SU-DHL-6 (cell line): Measurements from ENCODE around the gene KYAT1.

Experiments
- H2AFZ ChIP-seq: fragments of 200-600 bp; sonication (generic); 2 replicates; pipeline ENCODE4 v1.6.1; 2014; ENCODE audit warnings: low read depth, mild to moderate bottlenecking, moderate library complexity, mixed read lengths, antibody characterized with exemption, low read length; ENCODE audit not compliant: severe bottlenecking
- H3F3A ChIP-seq: fragments of 200-600 bp; shearing (Covaris generic); 2 replicates; pipeline ENCODE4 v1.6.0; 2016; ENCODE audit warnings: antibody characterized with exemption, mild to moderate bottlenecking; ENCODE audit not compliant: insufficient read depth
- H3K27ac ChIP-seq: fragments of 200-600 bp; sonication (generic); 2 replicates; pipeline ENCODE4 v1.5.1; 2016; ENCODE audit warnings: low read depth, mild to moderate bottlenecking, low read length, moderate library complexity, mixed read lengths
- H3K27me3 ChIP-seq: fragments of 200-600 bp; sonication (generic), shearing (Covaris generic); 2 replicates; pipeline ENCODE4 v1.6.0; 2014; ENCODE audit warnings: mild to moderate bottlenecking, low read length
- H3K36me3 ChIP-seq: fragments of 200-600 bp; sonication (generic); 2 replicates; pipeline ENCODE4 v1.6.1; 2014; ENCODE audit warnings: mild to moderate bottlenecking, low read length, mixed read lengths
- H3K4me2 ChIP-seq: fragments of 300-600, 200-600 bp; shearing (Covaris generic), sonication (generic); 2 replicates; pipeline ENCODE4 v1.6.0; 2014; ENCODE audit warnings: low read length, low read depth, mild to moderate bottlenecking; ENCODE audit not compliant: poor library complexity, severe bottlenecking
- H3K4me3 ChIP-seq: fragments of 200-600 bp; sonication (generic); 2 replicates; pipeline ENCODE4 v1.5.1; 2014; ENCODE audit warnings: antibody characterized with exemption, low read length, mild to moderate bottlenecking, mixed read lengths; ENCODE audit not compliant: insufficient read depth, poor library complexity, severe bottlenecking
- H3K79me2 ChIP-seq: fragments of 200-600 bp; sonication (generic); 2 replicates; pipeline ENCODE4 v1.6.1; 2014; ENCODE audit warnings: mild to moderate bottlenecking, low read length, moderate library complexity; ENCODE audit not compliant: insufficient read depth
- H3K9ac ChIP-seq: fragments of 200-600 bp; sonication (generic); 2 replicates; pipeline ENCODE4 v1.7.0; 2014; ENCODE audit warnings: mild to moderate bottlenecking, low read length
- H3K9me2 ChIP-seq: fragments of 200-600 bp; sonication (generic); replicated peaks from 2 replicates; pipeline ENCODE4 v1.6.1; 2014; ENCODE audit warnings: low read length; ENCODE audit not compliant: insufficient read depth
- H3K9me3 ChIP-seq: fragments of 200-600 bp; sonication (generic); 2 replicates; pipeline ENCODE4 v1.6.1; 2014; ENCODE audit warnings: low read length, mixed read lengths; ENCODE audit not compliant: insufficient read depth
- H4K20me1 ChIP-seq: fragments of 200-600 bp; sonication (generic); 2 replicates; pipeline ENCODE4 v1.6.1; 2014; ENCODE audit warnings: low read depth, mild to moderate bottlenecking, antibody characterized with exemption, low read length, moderate library complexity, mixed read lengths
- EZH2phosphoT487 ChIP-seq: fragments of 200-600 bp; sonication (generic), shearing (Covaris generic); conservative IDR thresholded peaks from 2 replicates; pipeline ENCODE4 v1.6.1; 2018; ENCODE audit warnings: mild to moderate bottlenecking, antibody characterized with exemption, low read length, moderate library complexity, mixed read lengths
- TF ChIP-seq, protein P1 (sequence below): fragments of 200-600 bp; sonication (generic); IDR thresholded peaks from one replicate; pipeline ENCODE4 v1.5.1; 2017; ENCODE audit warnings: antibody characterized with exemption, mild to moderate bottlenecking, low read length, moderate library complexity; ENCODE audit not compliant: insufficient read depth, poor library complexity, severe bottlenecking

Gene KYAT1

DNA sequence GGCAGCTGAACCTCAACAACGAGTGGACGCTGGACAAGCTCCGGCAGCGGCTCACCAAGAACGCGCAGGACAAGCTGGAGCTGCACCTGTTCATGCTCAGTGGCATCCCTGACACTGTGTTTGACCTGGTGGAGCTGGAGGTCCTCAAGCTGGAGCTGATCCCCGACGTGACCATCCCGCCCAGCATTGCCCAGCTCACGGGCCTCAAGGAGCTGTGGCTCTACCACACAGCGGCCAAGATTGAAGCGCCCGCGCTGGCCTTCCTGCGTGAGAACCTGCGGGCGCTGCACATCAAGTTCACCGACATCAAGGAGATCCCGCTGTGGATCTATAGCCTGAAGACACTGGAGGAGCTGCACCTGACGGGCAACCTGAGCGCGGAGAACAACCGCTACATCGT is 26.6 kb upstream of the KYAT1 start:
- Histone ChIP-seq H3F3A (no peaks in the 10 kb centered on the region), H3K27ac (no peak overlapping the region)

DNA sequence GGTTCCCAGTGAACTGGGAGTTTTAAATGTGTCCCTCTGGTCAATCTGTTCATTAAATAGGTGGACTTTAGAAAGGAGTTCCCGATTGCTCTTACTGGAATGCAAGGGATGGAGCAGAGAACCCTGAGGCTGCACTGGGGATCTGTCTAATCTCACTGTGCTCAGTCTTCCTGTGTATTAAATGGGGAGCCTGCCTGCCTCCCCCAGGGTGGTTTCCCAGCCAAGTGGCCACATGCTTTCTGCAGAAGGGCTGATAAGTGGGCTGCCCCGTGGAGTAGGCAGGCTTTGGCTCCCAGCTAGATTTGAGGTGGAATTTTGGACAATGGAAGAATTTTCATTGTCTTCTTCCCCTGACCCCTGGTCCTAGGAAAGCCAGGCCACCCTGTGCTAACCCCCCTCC is 25.0 kb upstream of the KYAT1 start:
- Histone ChIP-seq H3K79me2 (peaks cover 22% of the 10 kb centered on the region; the same call in 1 of the 2 replicates), H3K4me3 (no peak overlapping the region), H3K27me3 (no peaks in the 10 kb centered on the region), H3K27ac (no peak overlapping the region), H3K36me3 (no peaks in the 10 kb centered on the region), H2AFZ (no peak overlapping the region), H3K9me2 (no peaks in the 10 kb centered on the region), H3F3A (no peaks in the 10 kb centered on the region), H3K4me2 (no peak overlapping the region), H4K20me1 (no peaks in the 10 kb centered on the region), H3K9ac (no peak overlapping the region), H3K9me3 (no peaks in the 10 kb centered on the region)
- TF ChIP-seq, protein P1, sequence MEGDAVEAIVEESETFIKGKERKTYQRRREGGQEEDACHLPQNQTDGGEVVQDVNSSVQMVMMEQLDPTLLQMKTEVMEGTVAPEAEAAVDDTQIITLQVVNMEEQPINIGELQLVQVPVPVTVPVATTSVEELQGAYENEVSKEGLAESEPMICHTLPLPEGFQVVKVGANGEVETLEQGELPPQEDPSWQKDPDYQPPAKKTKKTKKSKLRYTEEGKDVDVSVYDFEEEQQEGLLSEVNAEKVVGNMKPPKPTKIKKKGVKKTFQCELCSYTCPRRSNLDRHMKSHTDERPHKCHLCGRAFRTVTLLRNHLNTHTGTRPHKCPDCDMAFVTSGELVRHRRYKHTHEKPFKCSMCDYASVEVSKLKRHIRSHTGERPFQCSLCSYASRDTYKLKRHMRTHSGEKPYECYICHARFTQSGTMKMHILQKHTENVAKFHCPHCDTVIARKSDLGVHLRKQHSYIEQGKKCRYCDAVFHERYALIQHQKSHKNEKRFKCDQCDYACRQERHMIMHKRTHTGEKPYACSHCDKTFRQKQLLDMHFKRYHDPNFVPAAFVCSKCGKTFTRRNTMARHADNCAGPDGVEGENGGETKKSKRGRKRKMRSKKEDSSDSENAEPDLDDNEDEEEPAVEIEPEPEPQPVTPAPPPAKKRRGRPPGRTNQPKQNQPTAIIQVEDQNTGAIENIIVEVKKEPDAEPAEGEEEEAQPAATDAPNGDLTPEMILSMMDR = no peak
- no peak for TF ChIP-seq EZH2phosphoT487

More for the DNA sequence above, 26.6 kb upstream of the KYAT1 start:
- H4K20me1 ChIP-seq = no peaks in the 10 kb centered on the region
- no peaks in the 10 kb centered on the region for H3K27me3 ChIP-seq
- TF ChIP-seq, protein P1 = no peak
- no peak for TF ChIP-seq EZH2phosphoT487
- H3K9me2 ChIP-seq = no peaks in the 10 kb centered on the region
- no peak overlapping the region for H2AFZ ChIP-seq
- no peak overlapping the region for H3K9ac ChIP-seq
- H3K4me3 ChIP-seq = no peak overlapping the region
- no peaks in the 10 kb centered on the region for H3K36me3 ChIP-seq
- no peaks in the 10 kb centered on the region for H3K9me3 ChIP-seq
- peaks cover 27% of the 10 kb centered on the region for H3K79me2 ChIP-seq
- H3K4me2 ChIP-seq = no peak overlapping the region

DNA sequence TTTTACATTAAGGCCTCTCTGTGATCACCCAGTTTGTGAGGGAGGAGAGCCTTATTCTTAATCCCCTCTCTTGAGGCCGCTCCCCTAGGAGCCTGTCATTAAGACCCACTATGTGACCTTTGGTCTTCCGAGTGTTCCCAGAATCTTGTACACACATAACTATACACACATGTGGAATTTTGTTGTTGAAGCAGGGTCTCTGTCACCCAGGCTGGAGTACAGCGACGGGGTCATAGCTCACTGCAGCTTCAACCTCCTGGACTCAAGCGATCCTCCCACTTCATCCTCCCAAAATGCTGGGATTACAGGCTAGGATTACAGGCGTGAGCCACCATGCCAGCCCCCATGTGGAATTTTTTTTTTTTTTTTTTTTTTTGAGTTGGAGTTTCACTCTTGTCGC is 24.2 kb upstream of the KYAT1 start:
- Histone ChIP-seq H3K36me3 (no peaks in the 10 kb centered on the region), H4K20me1 (no peaks in the 10 kb centered on the region), H3F3A (no peaks in the 10 kb centered on the region)

More for the DNA sequence above, 24.2 kb upstream of the KYAT1 start:
- Histone ChIP-seq H3K79me2 (peaks cover 15% of the 10 kb centered on the region; the same call in 1 of the 2 replicates), H3K27ac (no peak overlapping the region), H2AFZ (no peak overlapping the region), H3K4me2 (no peak overlapping the region), H3K4me3 (no peak overlapping the region), H3K9me2 (no peaks in the 10 kb centered on the region), H3K27me3 (no peaks in the 10 kb centered on the region), H3K9ac (no peak overlapping the region), H3K9me3 (no peaks in the 10 kb centered on the region)
- no peak for TF ChIP-seq EZH2phosphoT487
- TF ChIP-seq, protein P1 = no peak
